SK-N-SH (cell line): Measurements from ENCODE around the gene PPP2R3C. TPM values are rescaled to one million over a fixed set of nuclear protein-coding genes. Genes with fewer than 3 reads are reported as not detected.

Source experiments
- CTCF ChIA-PET: fragments of 300-600, 350-600 bp; formaldehyde crosslinking; extraction: SDS; loops from one replicate; lab custom pipeline; 2021; lab: Yijun Ruan, JAX
- POLR2A ChIA-PET: fragments of 350-600 bp; sonication (Branson Sonifier 250); formaldehyde crosslinking; extraction: SDS; loops from one replicate; lab custom pipeline; 2020; ENCODE audit warnings: antibody characterized with exemption, inconsistent platforms; lab: Yijun Ruan, JAX
- DNase-seq: peaks from one replicate; pipeline ENCODE4 v3.0.0; 2012
- H2AFZ ChIP-seq: fragments of 200-600 bp; sonication (generic); 2 replicates; pipeline ENCODE4 v1.8.1; 2016; ENCODE audit warnings: antibody characterized with exemption, mild to moderate bottlenecking, low read depth
- H3F3A ChIP-seq: fragments of 200-600 bp; sonication (generic); replicated peaks from 2 replicates; pipeline ENCODE3; 2016; ENCODE audit warnings: antibody characterized with exemption, mild to moderate bottlenecking; ENCODE audit not compliant: insufficient read depth
- H3K27ac ChIP-seq, 2 experiments: fragments of 200-500 bp in 1 of 2; fragments of 200-600 bp in 1 of 2; sonication (Bioruptor generic) in 1 of 2; sonication (generic), shearing (Covaris generic) in 1 of 2; 2 replicates each; pipeline versions ENCODE4 v1.5.1 to v1.6.1; 2014 to 2016; ENCODE audit warnings: low read depth in 2 of 2, inconsistent platforms in 1 of 2, low read length in 1 of 2, mild to moderate bottlenecking in 1 of 2, mixed read lengths in 1 of 2
- H3K27me3 ChIP-seq: fragments of 200-600 bp; sonication (generic), shearing (Covaris generic); 2 replicates; pipeline ENCODE4 v1.6.1; 2016; ENCODE audit warnings: mixed run types; ENCODE audit not compliant: insufficient read depth
- H3K36me3 ChIP-seq, 2 experiments: fragments of 200-500 bp in 1 of 2; fragments of 200-600 bp in 1 of 2; sonication (Bioruptor generic) in 1 of 2; sonication (generic) in 1 of 2; replicated peaks in 1 of 2; 2 replicates each; pipeline versions ENCODE3 to v1.5.1; 2014 to 2016; ENCODE audit warnings: low read length in 1 of 2, mild to moderate bottlenecking in 1 of 2; ENCODE audit not compliant: insufficient read depth in 2 of 2, control insufficient read depth in 1 of 2
- H3K4me1 ChIP-seq, 2 experiments: fragments of 200-500 bp in 1 of 2; fragments of 200-600 bp in 1 of 2; sonication (Bioruptor generic) in 1 of 2; sonication (generic), shearing (Covaris generic) in 1 of 2; 2 replicates each; pipeline versions ENCODE4 v1.5.1 to v1.6.1; 2014 to 2016; ENCODE audit warnings: low read depth in 1 of 2, low read length in 1 of 2, mixed run types in 1 of 2; ENCODE audit not compliant: insufficient read depth in 2 of 2, control insufficient read depth in 1 of 2
- H3K4me2 ChIP-seq: fragments of 200-600 bp; sonication (generic), shearing (Covaris generic); 2 replicates; pipeline ENCODE4 v1.6.1; 2017; ENCODE audit warnings: mixed run types
- H3K4me3 ChIP-seq, 2 experiments: fragments of 200-500 bp in 1 of 2; fragments of 200-600 bp in 1 of 2; sonication (Bioruptor generic) in 1 of 2; sonication (generic), shearing (Covaris generic) in 1 of 2; 2 replicates each; pipeline versions ENCODE4 v1.5.1 to v1.8.1; 2014 to 2016; ENCODE audit warnings: low read depth in 2 of 2, inconsistent platforms in 1 of 2, low read length in 1 of 2, mild to moderate bottlenecking in 1 of 2, mixed read lengths in 1 of 2, moderate library complexity in 1 of 2
- H3K79me2 ChIP-seq: fragments of 200-600 bp; sonication (generic); 2 replicates; pipeline ENCODE4 v1.8.1; 2017; ENCODE audit warnings: mild to moderate bottlenecking; ENCODE audit not compliant: insufficient read depth
- H3K9ac ChIP-seq: fragments of 200-600 bp; sonication (generic); 2 replicates; pipeline ENCODE4 v1.6.1; 2017; ENCODE audit warnings: mixed run types
- H3K9me2 ChIP-seq: fragments of 200-600 bp; sonication (generic); 2 replicates; pipeline ENCODE4 v1.6.1; 2017; ENCODE audit warnings: mixed run types
- H3K9me3 ChIP-seq: fragments of 200-600 bp; sonication (generic); 2 replicates; pipeline ENCODE4 v1.6.1; 2017; ENCODE audit warnings: mixed run types, mild to moderate bottlenecking, moderate library complexity
- H4K20me1 ChIP-seq: fragments of 200-600 bp; sonication (generic); 2 replicates; pipeline ENCODE4 v1.6.1; 2017; ENCODE audit warnings: mild to moderate bottlenecking, mixed run types; ENCODE audit not compliant: insufficient read depth
- CTCF ChIP-seq: fragments of 200-600 bp; sonication (generic); IDR thresholded peaks from 2 replicates; pipeline ENCODE4 v1.6.1; 2017; ENCODE audit warnings: antibody characterized with exemption, mild to moderate bottlenecking, moderate library complexity
- ELF1 ChIP-seq: IDR thresholded peaks from 2 replicates; pipeline ENCODE4 v1.4.0; 2012
- FOSL2 ChIP-seq: IDR thresholded peaks from 2 replicates; pipeline ENCODE4 v1.4.0; 2012; ENCODE audit warnings: low read depth, mild to moderate bottlenecking, moderate library complexity, borderline replicate concordance
- FOXJ3 ChIP-seq: sonication (generic); formaldehyde crosslinking; IDR thresholded peaks from 2 replicates; pipeline ENCODE4 v1.5.1; 2020; ENCODE audit warnings: mild to moderate bottlenecking, missing genetic modification reagents
- FOXM1 ChIP-seq: IDR thresholded peaks from 2 replicates; pipeline ENCODE4 v1.4.0; 2012; ENCODE audit warnings: low read depth, mild to moderate bottlenecking
- GATA2 ChIP-seq: sonication (generic); formaldehyde crosslinking; IDR thresholded peaks from 2 replicates; pipeline ENCODE4 v1.5.0; 2020; ENCODE audit warnings: mild to moderate bottlenecking, missing genetic modification reagents
- MEF2A ChIP-seq: IDR thresholded peaks from 2 replicates; pipeline ENCODE4 v1.4.0; 2012; ENCODE audit warnings: low read depth, borderline replicate concordance
- MXI1 ChIP-seq: IDR thresholded peaks from 2 replicates; pipeline ENCODE4 v1.6.1; 2012; ENCODE audit warnings: mild to moderate bottlenecking, low read depth, low read length, improper control_type of control experiment
- NFIC ChIP-seq: IDR thresholded peaks from 2 replicates; pipeline ENCODE4 v1.4.0; 2012; ENCODE audit warnings: borderline replicate concordance
- PBX3 ChIP-seq: IDR thresholded peaks from 2 replicates; pipeline ENCODE4; 2012
- RAD21 ChIP-seq: IDR thresholded peaks from 2 replicates; pipeline ENCODE4 v1.6.1; 2012; ENCODE audit warnings: mild to moderate bottlenecking, low read length
- RCOR1 ChIP-seq: fragments of 150-350 bp; IDR thresholded peaks from 2 replicates; pipeline ENCODE4 v1.6.1; 2017; ENCODE audit warnings: antibody characterized with exemption, low read length
- RFX5 ChIP-seq: IDR thresholded peaks from 2 replicates; pipeline ENCODE4 v1.6.1; 2012; ENCODE audit warnings: mild to moderate bottlenecking, improper control_type of control experiment, low read length
- RXRA ChIP-seq: IDR thresholded peaks from 2 replicates; pipeline ENCODE4 v1.4.0; 2012; ENCODE audit warnings: low read depth, mild to moderate bottlenecking, borderline replicate concordance
- SMC3 ChIP-seq: IDR thresholded peaks from 2 replicates; pipeline ENCODE4 v1.6.1; 2012; ENCODE audit warnings: low read depth, low read length, improper control_type of control experiment
- TAF1 ChIP-seq: IDR thresholded peaks from 2 replicates; pipeline ENCODE4 v1.6.1; 2012; ENCODE audit warnings: low read depth, mild to moderate bottlenecking, low read length, moderate library complexity, borderline replicate concordance
- TEAD4 ChIP-seq: IDR thresholded peaks from 2 replicates; pipeline ENCODE4 v1.4.0; 2012; ENCODE audit warnings: mild to moderate bottlenecking, borderline replicate concordance; ENCODE audit not compliant: insufficient read depth
- YY1 ChIP-seq: IDR thresholded peaks from 2 replicates; pipeline ENCODE4 v1.4.0; 2012; ENCODE audit warnings: low read depth, mild to moderate bottlenecking
- WGBS: methylation state at CpG from one replicate; pipeline ENCODE4 v1.1.6; 2017; ENCODE audit warnings: low lambda C conversion rate; 5-methylcytosine and 5-hydroxymethylcytosine counted together
- polyA plus RNA-seq, 3 experiments: library from polyadenylated mRNA; depleted of rRNA; stranded (reverse); fragments of >200 nt; gene quantifications; 2 replicates each; pipeline ENCODE4 v1.2.3, GENCODE V29; 2012
- TF ChIP-seq, protein P1 (sequence below): IDR thresholded peaks from 2 replicates; pipeline ENCODE4 v1.4.0; 2012; ENCODE audit warnings: low read depth, borderline replicate concordance
- TF ChIP-seq, protein P2 (sequence below): IDR thresholded peaks from 2 replicates; pipeline ENCODE4 v1.4.0; 2012; ENCODE audit warnings: low read depth, borderline replicate concordance
- TF ChIP-seq, protein P3 (sequence below): fragments of 150-350 bp; IDR thresholded peaks from 2 replicates; pipeline ENCODE4 v1.6.1; 2017; ENCODE audit warnings: antibody characterized with exemption, low read length, low read depth, borderline replicate concordance

The PPP2R3C gene
- polyA plus RNA-seq, 1 of the 3 experiments (the other 2 are of a cell fraction): 6.2 TPM

GRCh38 chr14:35159742-35160409 lies 38.1 kb upstream of the PPP2R3C start (continued):
- TF ChIP-seq, protein P1, sequence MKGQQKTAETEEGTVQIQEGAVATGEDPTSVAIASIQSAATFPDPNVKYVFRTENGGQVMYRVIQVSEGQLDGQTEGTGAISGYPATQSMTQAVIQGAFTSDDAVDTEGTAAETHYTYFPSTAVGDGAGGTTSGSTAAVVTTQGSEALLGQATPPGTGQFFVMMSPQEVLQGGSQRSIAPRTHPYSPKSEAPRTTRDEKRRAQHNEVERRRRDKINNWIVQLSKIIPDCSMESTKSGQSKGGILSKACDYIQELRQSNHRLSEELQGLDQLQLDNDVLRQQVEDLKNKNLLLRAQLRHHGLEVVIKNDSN: no peak
- TF ChIP-seq TEAD4 (no peak), MEF2A (no peak), TAF1 (no peak), YY1 (no peak), ELF1 (no peak), FOSL2 (peak; percentile 92), GATA2 (CRISPR knock-in tag) (no peak), RCOR1 (no peak)
- TF ChIP-seq, protein P2, sequence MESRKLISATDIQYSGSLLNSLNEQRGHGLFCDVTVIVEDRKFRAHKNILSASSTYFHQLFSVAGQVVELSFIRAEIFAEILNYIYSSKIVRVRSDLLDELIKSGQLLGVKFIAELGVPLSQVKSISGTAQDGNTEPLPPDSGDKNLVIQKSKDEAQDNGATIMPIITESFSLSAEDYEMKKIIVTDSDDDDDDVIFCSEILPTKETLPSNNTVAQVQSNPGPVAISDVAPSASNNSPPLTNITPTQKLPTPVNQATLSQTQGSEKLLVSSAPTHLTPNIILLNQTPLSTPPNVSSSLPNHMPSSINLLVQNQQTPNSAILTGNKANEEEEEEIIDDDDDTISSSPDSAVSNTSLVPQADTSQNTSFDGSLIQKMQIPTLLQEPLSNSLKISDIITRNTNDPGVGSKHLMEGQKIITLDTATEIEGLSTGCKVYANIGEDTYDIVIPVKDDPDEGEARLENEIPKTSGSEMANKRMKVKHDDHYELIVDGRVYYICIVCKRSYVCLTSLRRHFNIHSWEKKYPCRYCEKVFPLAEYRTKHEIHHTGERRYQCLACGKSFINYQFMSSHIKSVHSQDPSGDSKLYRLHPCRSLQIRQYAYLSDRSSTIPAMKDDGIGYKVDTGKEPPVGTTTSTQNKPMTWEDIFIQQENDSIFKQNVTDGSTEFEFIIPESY: peak; percentile 27; the same call in 1 of the 2 replicates

DNA sequence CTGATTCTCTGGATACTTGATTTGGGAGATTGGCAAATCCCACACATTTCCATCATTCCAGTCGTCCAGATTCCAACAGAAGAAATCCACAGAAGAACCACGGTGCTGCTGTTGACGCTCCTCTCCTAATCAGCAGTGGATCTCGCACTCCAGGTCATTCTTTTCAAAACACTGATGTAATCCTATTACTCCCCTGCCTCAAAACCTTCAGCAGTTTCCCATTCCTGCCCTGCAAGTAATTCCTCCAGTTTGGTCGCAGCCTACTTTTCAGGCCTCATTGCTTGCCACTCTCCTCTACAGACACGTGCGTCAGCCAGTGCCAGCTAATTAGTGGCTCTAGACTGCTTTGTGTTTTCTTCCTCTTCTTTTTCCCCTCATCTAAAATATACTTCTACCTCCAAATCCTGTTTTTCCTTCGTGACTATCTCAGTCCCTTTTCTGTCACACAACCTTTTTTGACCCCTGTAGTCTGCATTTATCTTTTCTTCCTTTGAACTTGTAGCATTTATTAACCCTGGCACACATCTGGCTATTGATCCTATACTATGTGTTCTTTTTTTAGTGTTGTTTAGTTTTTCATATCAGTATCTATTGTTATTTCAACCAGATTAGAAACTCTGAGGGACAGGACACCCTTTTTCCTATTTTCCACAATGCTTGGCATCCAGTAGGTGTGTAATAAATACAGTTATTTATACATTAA lies 37.3 kb upstream of the PPP2R3C start:
- ChIA-PET POLR2A (no interaction called here), CTCF (interaction anchor here (1.0 to 2.3 kb wide), 3 partner anchors 9 to 70 kb away, joined by 3 to 6 read pairs (median 3); no protein-coding TSS in a partner anchor)
- peaks cover 4 to 14% of the 10 kb centered on the region in 2 experiments for H3K36me3 ChIP-seq
- no peaks in the 10 kb centered on the region for H3K9me3 ChIP-seq
- H3F3A ChIP-seq: peaks cover 12% of the 10 kb centered on the region
- H3K9me2 ChIP-seq: no peaks in the 10 kb centered on the region
- H3K4me1 ChIP-seq: peaks cover 11 to 46% of the 10 kb centered on the region in 2 experiments
- no peak for DNase-seq
- H2AFZ ChIP-seq: no peak overlapping the region
- no peak overlapping the region for H3K4me3 ChIP-seq
- H3K79me2 ChIP-seq: peaks cover 25% of the 10 kb centered on the region; the same call in 1 of the 2 replicates
- peak overlapping the region; percentile 46; the same call in 1 of the 2 replicates for H3K4me2 ChIP-seq
- WGBS: 92% methylated on average over 8 of the region's 8 CpGs
- no peak overlapping the region for H3K9ac ChIP-seq
- peak overlapping the region in 1 of 2 experiments; percentile 80; a peak in 2 of 4 replicates for H3K27ac ChIP-seq
- no peaks in the 10 kb centered on the region for H3K27me3 ChIP-seq
- H4K20me1 ChIP-seq: no peaks in the 10 kb centered on the region
- TF ChIP-seq, protein P3, sequence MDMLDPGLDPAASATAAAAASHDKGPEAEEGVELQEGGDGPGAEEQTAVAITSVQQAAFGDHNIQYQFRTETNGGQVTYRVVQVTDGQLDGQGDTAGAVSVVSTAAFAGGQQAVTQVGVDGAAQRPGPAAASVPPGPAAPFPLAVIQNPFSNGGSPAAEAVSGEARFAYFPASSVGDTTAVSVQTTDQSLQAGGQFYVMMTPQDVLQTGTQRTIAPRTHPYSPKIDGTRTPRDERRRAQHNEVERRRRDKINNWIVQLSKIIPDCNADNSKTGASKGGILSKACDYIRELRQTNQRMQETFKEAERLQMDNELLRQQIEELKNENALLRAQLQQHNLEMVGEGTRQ: no peak
- TF ChIP-seq TEAD4: no peak
- TF ChIP-seq FOXJ3: no peak
- no peak for TF ChIP-seq CTCF
- no peak for TF ChIP-seq TAF1
- no peak for TF ChIP-seq RFX5
- TF ChIP-seq SMC3: no peak
- TF ChIP-seq RAD21: no peak
- no peak for TF ChIP-seq PBX3
- no peak for TF ChIP-seq YY1
- TF ChIP-seq FOXM1: no peak
- TF ChIP-seq MEF2A: no peak
- TF ChIP-seq RXRA: no peak
- TF ChIP-seq NFIC: no peak
- TF ChIP-seq MXI1: no peak
- TF ChIP-seq GATA2 (CRISPR knock-in tag): no peak
- TF ChIP-seq, protein P2: no peak
